WI38 (cell line): ENCODE data around the gene SLC47A2.

ENCODE experiments used
- H3K4me3 ChIP-seq: 2 replicates; pipeline ENCODE4 v1.5.1; 2011; ENCODE audit warnings: low read depth, mild to moderate bottlenecking, control low read depth, low read length
- CTCF ChIP-seq: IDR thresholded peaks from 2 replicates; pipeline ENCODE4 v1.5.1; 2012; ENCODE audit warnings: low read depth, mild to moderate bottlenecking, control low read depth, low read length

SLC47A2 gene

GRCh38 chr17:19746517-19746916, 30.1 kb upstream of the SLC47A2 start:
- TF ChIP-seq CTCF = no peak
- no peak overlapping the region for H3K4me3 ChIP-seq

- TF ChIP-seq CTCF = peak; percentile 64
- H3K4me3 ChIP-seq = no peak overlapping the region
These were observed 28.8 kb upstream of the SLC47A2 start for GRCh38 chr17:19744922-19745757.

- H3K4me3 ChIP-seq = no peak overlapping the region
- no peak for TF ChIP-seq CTCF
These were observed 28.1 kb upstream of the SLC47A2 start for GRCh38 chr17:19744492-19744891.

- H3K4me3 ChIP-seq = no peak overlapping the region
- no peak for TF ChIP-seq CTCF
These were observed 27.0 kb upstream of the SLC47A2 start for GRCh38 chr17:19743101-19744100.

- no peak for TF ChIP-seq CTCF
- H3K4me3 ChIP-seq = no peak overlapping the region
These were observed 26.1 kb upstream of the SLC47A2 start for GRCh38 chr17:19742495-19742894.

- TF ChIP-seq CTCF = no peak
- H3K4me3 ChIP-seq = no peak overlapping the region
These were observed 25.6 kb upstream of the SLC47A2 start for GRCh38 chr17:19741832-19742457.
